ELF-1 (cell line): ENCODE measurements around the gene ZNF407.

Source experiments
- DNase-seq: peaks from one replicate; pipeline ENCODE4 v3.0.0-alpha.2; 2016; ENCODE audit warnings: low read depth, low spot score

ZNF407 gene

GRCh38 chr18:74579496-74580065, 18.1 kb upstream of the ZNF407 start:
- peak; percentile 41 for DNase-seq

- DNase-seq, result no peak
Observed at GRCh38 chr18:74582642-74583041, 15.0 kb upstream of the ZNF407 start.

- DNase-seq, result no peak
Observed at GRCh38 chr18:74587441-74587840, 10.2 kb upstream of the ZNF407 start.

- no peak for DNase-seq
Observed at GRCh38 chr18:74589021-74589420, 8.6 kb upstream of the ZNF407 start.

- no peak for DNase-seq
Observed at GRCh38 chr18:74589811-74590210, 7.9 kb upstream of the ZNF407 start.

- DNase-seq, result no peak
Observed at GRCh38 chr18:74590671-74591070, 7.0 kb upstream of the ZNF407 start.

- DNase-seq, result no peak
Observed at GRCh38 chr18:74595431-74595830, 2.2 kb upstream of the ZNF407 start.

GRCh38 chr18:74597034-74597661, 522 bp upstream of the ZNF407 start:
- DNase-seq, result no peak

- peak; percentile 66 for DNase-seq
Observed at GRCh38 chr18:74598350-74599001, 806 bp downstream of the ZNF407 start.

GRCh38 chr18:74604361-74604760, 6.7 kb downstream of the ZNF407 start:
- no peak for DNase-seq

- no peak for DNase-seq
Observed at GRCh38 chr18:74604774-74605173, 7.1 kb downstream of the ZNF407 start.

GRCh38 chr18:74608681-74609080, 11.0 kb downstream of the ZNF407 start:
- DNase-seq, result no peak

GRCh38 chr18:74609535-74609934, 11.9 kb downstream of the ZNF407 start:
- DNase-seq, result no peak

GRCh38 chr18:74610051-74610615, 12.5 kb downstream of the ZNF407 start:
- no peak for DNase-seq

GRCh38 chr18:74610860-74611259, 13.2 kb downstream of the ZNF407 start:
- DNase-seq, result no peak

- no peak for DNase-seq
Observed at GRCh38 chr18:74611765-74612164, 14.1 kb downstream of the ZNF407 start.

- no peak for DNase-seq
Observed at GRCh38 chr18:74613381-74613780, 15.7 kb downstream of the ZNF407 start.

GRCh38 chr18:74616494-74616893, 18.8 kb downstream of the ZNF407 start:
- no peak for DNase-seq

GRCh38 chr18:74617486-74617885, 19.8 kb downstream of the ZNF407 start:
- DNase-seq, result no peak

GRCh38 chr18:74622072-74622471, 24.4 kb downstream of the ZNF407 start:
- DNase-seq, result no peak

- no peak for DNase-seq
Observed at GRCh38 chr18:74623047-74623816, 25.6 kb downstream of the ZNF407 start.

- no peak for DNase-seq
Observed at GRCh38 chr18:74624466-74624865, 26.8 kb downstream of the ZNF407 start.
